SK-N-SH treated with all-trans-retinoic acid at 6 μM for 48 hours (cell line): ENCODE measurements around the gene GRK5.

Experiments used
- CREB5 ChIP-seq: fragments of 250-450 bp; sonication (Bioruptor Pico); IDR thresholded peaks from 2 replicates; pipeline ENCODE4 v1.5.1; 2020; ENCODE audit warnings: low read depth, mild to moderate bottlenecking, moderate library complexity
- RARB ChIP-seq: fragments of 250-450 bp; sonication (Bioruptor Pico); IDR thresholded peaks from 2 replicates; pipeline ENCODE4 v1.8.0; 2021; ENCODE audit warnings: mild to moderate bottlenecking, moderate library complexity
- SNAI2 ChIP-seq: fragments of 250-450 bp; sonication (Bioruptor Pico); IDR thresholded peaks from 2 replicates; pipeline ENCODE4 v1.5.0; 2020; ENCODE audit warnings: mild to moderate bottlenecking, moderate library complexity
- TCF4 ChIP-seq: fragments of 250-450 bp; sonication (Bioruptor Pico); IDR thresholded peaks from 2 replicates; pipeline ENCODE4 v1.8.0; 2021; ENCODE audit warnings: mild to moderate bottlenecking, moderate library complexity, borderline replicate concordance
- TSHZ2 ChIP-seq: fragments of 250-450 bp; sonication (Bioruptor Pico); IDR thresholded peaks from 2 replicates; pipeline ENCODE4 v1.5.0; 2020; ENCODE audit warnings: mild to moderate bottlenecking, moderate library complexity
- ZFP30 ChIP-seq: fragments of 450-650 bp; formaldehyde crosslinking; IDR thresholded peaks from 2 replicates; pipeline ENCODE4 v1.5.0; 2022; ENCODE audit warnings: mild to moderate bottlenecking, moderate library complexity
- ZNF565 ChIP-seq: fragments of 450-650 bp; formaldehyde crosslinking; conservative IDR thresholded peaks from 2 replicates; pipeline ENCODE4 v1.5.0; 2020; ENCODE audit warnings: low read depth, mild to moderate bottlenecking, moderate library complexity
- ZNF70 ChIP-seq: fragments of 450-650 bp; formaldehyde crosslinking; IDR thresholded peaks from 2 replicates; pipeline ENCODE4 v1.5.0; 2020; ENCODE audit warnings: mild to moderate bottlenecking, moderate library complexity
- ZNF8 ChIP-seq: fragments of 450-650 bp; formaldehyde crosslinking; IDR thresholded peaks from 2 replicates; pipeline ENCODE4 v1.5.0; 2020; ENCODE audit warnings: mild to moderate bottlenecking, moderate library complexity
- TF ChIP-seq, protein P1 (sequence below): fragments of 250-450 bp; sonication (Bioruptor Pico); IDR thresholded peaks from 2 replicates; pipeline ENCODE4 v1.8.0; 2020; ENCODE audit warnings: mild to moderate bottlenecking, moderate library complexity, borderline replicate concordance
- TF ChIP-seq, protein P2 (sequence below): fragments of 250-450 bp; sonication (Bioruptor Pico); IDR thresholded peaks from 2 replicates; pipeline ENCODE4 v1.5.1; 2021; ENCODE audit warnings: mild to moderate bottlenecking, moderate library complexity

DNA sequence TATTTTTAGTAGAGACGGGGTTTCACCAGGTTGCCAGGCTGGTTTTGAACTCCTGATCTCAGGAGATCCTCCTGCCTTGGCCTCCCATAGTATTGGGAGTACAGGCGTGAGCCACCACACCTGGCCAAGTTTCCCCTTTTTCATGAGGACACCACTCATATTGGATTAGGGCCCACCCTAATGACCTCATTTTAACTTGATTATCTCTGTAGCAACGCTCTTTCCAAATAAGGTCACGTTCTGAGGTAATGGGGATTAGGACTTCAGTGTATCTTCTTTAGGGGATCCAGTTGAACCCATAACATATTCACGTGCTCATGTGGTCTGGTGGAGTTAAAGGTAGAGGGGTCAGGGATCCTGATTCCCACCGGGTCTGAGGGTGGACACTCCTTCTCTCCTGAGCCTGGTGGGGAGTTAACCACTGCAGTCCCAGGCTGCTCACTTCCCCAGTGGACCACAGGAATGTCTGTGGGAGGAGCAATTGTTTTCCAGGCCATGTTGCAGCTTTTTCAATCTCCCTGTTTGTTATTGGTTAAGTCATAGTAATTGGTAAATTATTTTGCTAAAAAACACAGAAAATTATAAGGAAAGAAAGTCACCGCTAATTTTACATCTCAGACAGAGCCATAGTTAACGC lies 130.5 kb downstream of the GRK5 start:
- TF ChIP-seq, protein P1, sequence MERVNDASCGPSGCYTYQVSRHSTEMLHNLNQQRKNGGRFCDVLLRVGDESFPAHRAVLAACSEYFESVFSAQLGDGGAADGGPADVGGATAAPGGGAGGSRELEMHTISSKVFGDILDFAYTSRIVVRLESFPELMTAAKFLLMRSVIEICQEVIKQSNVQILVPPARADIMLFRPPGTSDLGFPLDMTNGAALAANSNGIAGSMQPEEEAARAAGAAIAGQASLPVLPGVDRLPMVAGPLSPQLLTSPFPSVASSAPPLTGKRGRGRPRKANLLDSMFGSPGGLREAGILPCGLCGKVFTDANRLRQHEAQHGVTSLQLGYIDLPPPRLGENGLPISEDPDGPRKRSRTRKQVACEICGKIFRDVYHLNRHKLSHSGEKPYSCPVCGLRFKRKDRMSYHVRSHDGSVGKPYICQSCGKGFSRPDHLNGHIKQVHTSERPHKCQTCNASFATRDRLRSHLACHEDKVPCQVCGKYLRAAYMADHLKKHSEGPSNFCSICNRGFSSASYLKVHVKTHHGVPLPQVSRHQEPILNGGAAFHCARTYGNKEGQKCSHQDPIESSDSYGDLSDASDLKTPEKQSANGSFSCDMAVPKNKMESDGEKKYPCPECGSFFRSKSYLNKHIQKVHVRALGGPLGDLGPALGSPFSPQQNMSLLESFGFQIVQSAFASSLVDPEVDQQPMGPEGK (CRISPR knock-in tag) = no peak
- no peak for TF ChIP-seq TSHZ2 (CRISPR knock-in tag)
- no peak for TF ChIP-seq CREB5
- no peak for TF ChIP-seq ZNF70 (CRISPR knock-in tag)
- no peak for TF ChIP-seq RARB
- no peak for TF ChIP-seq SNAI2 (CRISPR knock-in tag)
- no peak for TF ChIP-seq ZFP30 (CRISPR knock-in tag)
- no peak for TF ChIP-seq ZNF565
- TF ChIP-seq TCF4 (CRISPR knock-in tag) = no peak
- TF ChIP-seq, protein P2, sequence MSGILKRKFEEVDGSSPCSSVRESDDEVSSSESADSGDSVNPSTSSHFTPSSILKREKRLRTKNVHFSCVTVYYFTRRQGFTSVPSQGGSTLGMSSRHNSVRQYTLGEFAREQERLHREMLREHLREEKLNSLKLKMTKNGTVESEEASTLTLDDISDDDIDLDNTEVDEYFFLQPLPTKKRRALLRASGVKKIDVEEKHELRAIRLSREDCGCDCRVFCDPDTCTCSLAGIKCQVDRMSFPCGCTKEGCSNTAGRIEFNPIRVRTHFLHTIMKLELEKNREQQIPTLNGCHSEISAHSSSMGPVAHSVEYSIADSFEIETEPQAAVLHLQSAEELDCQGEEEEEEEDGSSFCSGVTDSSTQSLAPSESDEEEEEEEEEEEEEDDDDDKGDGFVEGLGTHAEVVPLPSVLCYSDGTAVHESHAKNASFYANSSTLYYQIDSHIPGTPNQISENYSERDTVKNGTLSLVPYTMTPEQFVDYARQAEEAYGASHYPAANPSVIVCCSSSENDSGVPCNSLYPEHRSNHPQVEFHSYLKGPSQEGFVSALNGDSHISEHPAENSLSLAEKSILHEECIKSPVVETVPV (CRISPR knock-in tag) = no peak
- no peak for TF ChIP-seq ZNF8
